GM18951 (cell line): ENCODE measurements around the gene ZNF442.
A peak's percentile ranks its signal among the peaks of the same experiment; 100 is the strongest.
"Not testable (repeated sequence)": the region's sequence is repeated elsewhere in the genome, so short reads cannot be mapped to it uniquely, and the experiment has no call there.

Experiments
- POLR2A ChIP-seq: IDR thresholded peaks from 4 replicates; pipeline ENCODE4 v1.6.1; 2011; ENCODE audit warnings: mild to moderate bottlenecking; ENCODE audit not compliant: insufficient read length, insufficient read depth; ENCODE audit errors: extremely low read depth
- in situ Hi-C: fragments of 300-500 bp; cut with MboI; formaldehyde crosslinking; loops from one replicate; pipeline ENCODE4 v1.12.0; 2022; ENCODE audit warnings: low sequenced_read_pairs, mixed read lengths, inconsistent platforms; ENCODE audit not compliant: unreplicated experiment

The ZNF442 gene

DNA sequence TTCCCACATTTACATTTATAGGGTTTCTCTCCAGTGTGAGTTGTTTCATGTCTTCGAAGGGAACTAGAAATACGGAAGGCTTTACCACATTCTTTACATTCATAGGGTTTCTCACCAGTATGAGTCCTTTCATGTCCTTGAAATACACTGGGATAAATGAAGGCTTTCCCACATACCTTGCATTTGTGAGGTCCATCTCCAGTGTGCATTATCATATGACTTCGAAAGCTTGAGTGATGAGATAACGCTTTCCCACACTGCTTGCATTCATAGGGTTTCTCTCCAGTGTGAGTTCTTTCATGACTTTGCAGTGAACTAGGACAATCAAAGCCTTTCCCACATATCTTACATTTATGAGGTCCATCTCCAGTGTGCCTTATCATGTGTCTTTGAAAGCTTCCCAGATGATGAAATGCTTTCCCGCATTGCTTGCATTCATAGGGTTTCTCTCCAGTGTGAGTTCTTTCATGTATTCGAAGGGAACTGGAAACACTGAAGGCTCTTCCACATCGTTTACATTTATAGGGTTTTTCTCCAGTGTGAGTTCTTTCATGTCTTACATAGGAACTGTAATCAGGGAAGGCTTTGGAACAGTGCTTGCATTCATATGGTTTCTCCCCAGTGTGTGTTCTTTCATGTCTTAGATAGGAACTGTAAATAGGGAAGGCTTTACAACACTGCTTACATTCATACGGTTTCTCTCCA, 15.1 kb downstream of the ZNF442 start:
- in situ Hi-C loops, result no loop called here

GRCh38 chr19:12346896-12347295, 18.6 kb downstream of the ZNF442 start:
- TF ChIP-seq POLR2A, result no peak
- in situ Hi-C loops, result no loop called here

More for the DNA sequence above, 15.1 kb downstream of the ZNF442 start:
- TF ChIP-seq POLR2A, result no peak

DNA sequence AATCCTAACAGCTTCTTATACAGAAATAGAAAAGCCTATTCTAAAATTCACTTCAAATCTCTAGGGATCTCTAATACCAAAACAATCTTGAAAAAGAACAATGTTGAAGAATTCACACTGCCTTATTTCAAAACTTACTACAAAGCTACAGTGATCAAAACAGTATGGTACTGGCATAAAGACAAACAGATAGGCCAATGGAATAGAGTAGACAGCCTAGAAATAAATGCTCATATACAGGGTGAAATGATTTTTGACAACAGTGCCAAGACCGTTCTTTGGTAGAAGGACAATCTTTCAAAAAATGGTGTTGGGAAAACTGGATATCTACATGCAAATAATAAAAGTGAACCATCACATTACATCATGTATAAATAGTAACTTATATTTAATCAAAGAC, 20.3 kb downstream of the ZNF442 start:
- TF ChIP-seq POLR2A, result no peak
- in situ Hi-C loops, result no loop called here

GRCh38 chr19:12333162-12334159, 32.0 kb downstream of the ZNF442 start, which contains the start of gene ZNF563:
TSS of gene ZNF563 (minus strand) at chr19:12333633. CDS start at chr19:12333482, 151 bp downstream.
- peak; percentile 96 for TF ChIP-seq POLR2A
- in situ Hi-C loops, result no loop called here

DNA sequence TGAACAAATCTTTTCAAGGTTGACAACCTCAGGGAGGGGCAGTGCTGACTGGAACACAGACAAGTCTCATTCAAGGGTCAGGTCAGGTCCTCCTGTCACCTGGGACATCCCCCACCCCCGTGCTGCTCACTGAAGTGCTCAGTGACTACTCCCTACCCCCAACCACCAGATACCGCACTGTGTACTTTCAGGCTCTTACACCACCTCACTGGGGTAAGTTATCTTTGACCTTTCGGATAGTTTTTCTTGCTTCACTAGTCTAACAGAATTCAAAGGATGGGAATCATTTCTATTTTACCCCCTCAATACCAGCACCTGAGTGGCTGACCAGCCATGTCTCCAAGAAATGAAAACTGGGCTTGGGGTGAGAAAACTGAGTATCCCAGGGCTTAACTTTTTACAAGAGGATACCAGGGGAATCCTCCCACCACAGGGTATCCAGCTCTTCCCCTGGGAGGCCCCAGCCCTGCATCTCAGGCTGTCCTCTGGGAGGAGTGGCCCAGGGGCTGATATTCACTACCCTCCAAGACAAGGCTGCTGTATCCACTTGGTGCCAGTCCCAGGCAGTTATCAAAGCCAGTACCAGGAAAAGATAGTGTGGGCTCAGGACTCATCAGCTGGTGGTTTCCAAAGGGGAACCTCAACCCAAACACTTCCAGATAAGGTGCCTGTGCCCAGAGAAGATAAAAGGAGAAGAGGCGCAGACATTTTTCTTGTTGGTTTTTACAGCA, 34.1 kb downstream of the ZNF442 start:
- TF ChIP-seq POLR2A, result no peak
- in situ Hi-C loops, result no loop called here

GRCh38 chr19:12330340-12330739, 35.1 kb downstream of the ZNF442 start:
- in situ Hi-C loops, result no loop called here
- TF ChIP-seq POLR2A, result no peak

DNA sequence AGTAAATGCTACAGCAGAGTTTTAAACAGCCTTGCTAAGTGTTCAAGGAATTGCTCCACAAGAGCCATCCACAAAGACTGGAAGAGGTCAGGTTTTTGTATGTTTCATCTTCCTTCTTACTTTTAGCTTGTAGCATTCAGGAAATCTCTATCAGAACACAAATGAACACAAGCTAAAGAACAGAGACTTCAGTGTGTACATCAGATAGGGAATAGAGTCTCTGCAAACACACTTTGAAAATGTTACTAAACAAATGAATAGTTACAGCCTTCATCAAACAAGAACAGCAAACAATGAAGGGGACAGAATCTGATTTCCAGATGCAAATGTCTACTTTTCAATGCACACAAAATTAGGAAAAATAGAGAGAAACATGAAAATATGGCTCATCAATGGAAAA, 39.8 kb downstream of the ZNF442 start:
- in situ Hi-C loops, result no loop called here
- TF ChIP-seq POLR2A, result no peak

- in situ Hi-C loops, result no loop called here
- TF ChIP-seq POLR2A, result no peak
Measured at GRCh38 chr19:12318782-12319413, 46.6 kb downstream of the ZNF442 start.

- in situ Hi-C loops, result no loop called here
- TF ChIP-seq POLR2A, result no peak
Measured at GRCh38 chr19:12314553-12314952, 50.9 kb downstream of the ZNF442 start.

DNA sequence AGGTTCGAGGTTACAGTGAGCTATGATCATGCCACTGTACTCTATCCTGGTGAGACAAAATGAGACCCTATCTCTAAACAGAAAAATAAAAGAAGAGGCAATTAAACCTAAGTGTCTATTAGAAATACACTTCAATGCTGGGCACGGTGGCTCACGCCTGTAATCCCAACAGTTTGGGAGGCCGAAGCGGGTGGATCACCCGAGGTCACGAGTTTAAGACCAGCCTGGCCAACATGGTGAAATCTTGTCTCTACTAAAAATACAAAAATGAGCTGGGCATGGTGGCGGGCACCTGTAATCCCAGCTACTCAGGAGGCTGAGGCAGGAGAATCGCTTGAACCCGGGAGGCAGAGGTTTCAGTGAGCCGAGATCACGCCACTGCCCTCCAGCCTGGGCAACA, 56.6 kb downstream of the ZNF442 start:
- in situ Hi-C loops, result not testable (repeated sequence)
